NOMO-1 (cell line): ENCODE results near the gene ZCCHC18.
"Not testable (repeated sequence)": the region's sequence is repeated elsewhere in the genome, so short reads cannot be mapped to it uniquely, and the experiment has no call there.

Experiments used
- DNase-seq, 2 experiments: peaks; one replicate each; lab custom pipeline; 2025; ENCODE audit not compliant: unreplicated experiment in 2 of 2; lab: John Stamatoyannopoulos, UW

The ZCCHC18 gene

DNA sequence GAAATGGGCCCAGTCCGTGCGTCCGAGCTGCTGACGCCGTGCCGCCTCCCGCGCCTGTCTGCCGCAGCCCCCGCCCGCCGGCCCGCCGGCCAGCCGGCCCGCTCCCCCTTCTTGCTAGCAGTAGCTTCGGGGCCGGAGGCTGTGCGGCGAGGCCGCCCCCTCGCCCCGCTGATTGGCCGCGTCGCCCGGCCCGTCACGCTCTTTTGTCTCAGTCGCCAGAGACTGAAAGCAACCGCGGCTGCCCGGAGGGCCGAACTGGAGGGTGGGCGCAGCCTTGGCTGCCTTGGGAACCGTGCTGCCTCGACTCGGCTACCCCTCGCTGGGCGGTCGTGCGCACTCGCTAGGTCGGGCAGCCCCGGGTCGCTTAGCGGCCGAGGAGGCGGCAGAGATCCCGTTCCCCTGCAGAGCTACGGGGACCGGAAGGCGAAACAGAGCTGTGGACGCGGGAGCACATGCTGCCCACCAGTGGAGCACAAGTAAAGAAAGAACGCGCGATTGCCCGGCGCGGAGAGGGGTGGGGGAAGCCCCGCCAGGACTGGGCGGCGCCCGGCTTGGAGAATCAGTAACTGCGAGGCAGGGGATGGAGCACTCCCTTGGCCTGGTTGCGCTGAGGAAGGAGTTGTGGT lies at the start of gene ZCCHC18:
ZCCHC18 (plus strand) TSS at position 198 of the 626 bp plus-strand sequence. CDS start 1,589 bp downstream, outside the sequence.
- no peak for DNase-seq

DNA sequence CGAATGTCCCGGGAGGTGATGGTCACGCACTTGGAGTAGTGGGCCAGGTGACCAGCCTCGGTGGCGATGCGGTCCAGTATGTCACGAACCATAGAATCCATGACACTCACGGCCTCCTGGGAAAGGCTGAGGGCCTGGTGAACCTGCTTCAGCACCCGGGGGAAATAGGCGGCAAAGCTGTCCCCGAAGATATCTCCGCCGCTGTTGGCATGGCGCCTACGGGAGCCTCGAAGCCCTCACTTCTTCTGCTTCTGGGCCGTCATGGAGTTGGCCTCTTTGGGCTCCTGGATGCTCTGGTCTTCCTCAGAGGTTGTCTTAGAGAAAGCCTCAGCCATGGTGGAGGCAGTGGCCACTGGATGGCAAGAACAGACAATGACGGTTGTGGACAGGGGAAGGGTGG lies 49.7 kb upstream of the ZCCHC18 start:
- DNase-seq = not testable (repeated sequence)

DNA sequence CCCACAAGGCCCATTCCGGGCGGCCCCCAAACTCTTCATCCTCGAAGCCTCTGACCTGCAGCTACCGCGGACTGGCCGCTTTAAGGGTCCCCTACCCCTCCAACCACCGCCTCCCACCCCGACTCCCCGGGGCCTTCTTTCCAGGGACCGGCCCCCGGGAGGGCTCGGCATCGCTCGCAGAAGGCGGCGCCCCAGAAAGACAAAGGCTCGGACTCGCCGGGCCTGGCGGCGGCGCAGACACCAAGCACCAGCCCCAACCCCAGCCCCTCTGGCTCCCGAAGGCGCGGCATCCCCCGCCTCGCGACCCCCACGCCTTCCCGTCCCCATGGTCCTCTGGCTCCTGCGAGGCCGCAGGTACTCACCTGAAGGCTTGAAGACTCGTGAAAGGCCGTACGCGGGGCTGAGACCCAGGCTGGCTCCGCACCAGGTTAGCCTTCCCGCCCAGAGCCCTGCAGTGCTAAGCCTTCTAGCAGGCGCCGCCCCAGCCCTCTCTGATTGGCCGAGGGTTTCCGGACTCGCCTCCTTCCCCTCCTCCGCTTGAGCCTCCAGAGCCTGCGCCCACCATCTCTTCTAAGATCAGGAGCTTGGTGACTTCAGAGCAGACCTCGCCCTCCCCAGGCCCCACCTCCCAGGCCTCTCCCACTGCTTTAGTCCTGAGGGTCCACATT lies 36.4 kb upstream of the ZCCHC18 start, which contains the start of gene TMSB15C:
TMSB15C (minus strand) TSS at position 459 of the 668 bp plus-strand sequence.
- DNase-seq = not testable (repeated sequence)

DNA sequence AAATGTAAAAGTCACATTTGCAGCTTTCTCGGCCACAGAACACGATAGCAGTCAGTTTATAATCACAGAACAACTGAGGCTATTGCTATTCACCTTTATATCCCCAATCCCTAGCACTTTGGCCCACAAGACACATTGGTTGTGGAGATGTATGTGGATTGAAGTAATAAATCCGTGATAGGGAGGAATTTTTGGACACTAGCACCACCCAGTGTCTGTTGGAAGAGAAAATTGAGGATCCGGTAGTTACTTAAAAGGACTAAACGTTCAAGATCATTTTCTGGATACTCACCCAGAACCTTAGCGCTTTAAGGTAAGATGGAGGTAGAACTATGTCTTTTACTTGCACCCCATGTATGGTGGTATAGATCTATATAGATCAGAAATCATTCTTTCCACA lies 34.5 kb upstream of the ZCCHC18 start:
- not testable (repeated sequence) for DNase-seq

DNA sequence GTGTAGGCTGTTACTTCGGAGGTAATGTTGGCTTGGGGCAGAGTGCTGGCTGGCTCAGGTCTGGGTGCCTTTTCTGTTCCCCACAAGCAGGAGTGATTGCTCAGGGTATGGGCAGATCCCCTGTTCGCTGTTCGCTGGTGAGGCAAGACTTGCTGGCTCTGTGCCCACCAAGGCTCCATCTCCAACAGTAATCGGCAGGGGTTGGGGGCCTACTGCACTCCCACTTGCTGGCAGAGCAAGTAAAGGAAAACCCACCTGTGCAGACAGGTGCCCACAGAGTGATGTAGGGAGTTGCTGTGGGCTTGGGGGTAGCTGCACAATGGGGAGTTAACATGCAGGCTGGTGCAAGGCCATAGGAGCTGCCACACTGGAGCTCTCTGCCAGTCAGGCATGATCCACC lies 28.3 kb upstream of the ZCCHC18 start:
- no peak for DNase-seq

DNA sequence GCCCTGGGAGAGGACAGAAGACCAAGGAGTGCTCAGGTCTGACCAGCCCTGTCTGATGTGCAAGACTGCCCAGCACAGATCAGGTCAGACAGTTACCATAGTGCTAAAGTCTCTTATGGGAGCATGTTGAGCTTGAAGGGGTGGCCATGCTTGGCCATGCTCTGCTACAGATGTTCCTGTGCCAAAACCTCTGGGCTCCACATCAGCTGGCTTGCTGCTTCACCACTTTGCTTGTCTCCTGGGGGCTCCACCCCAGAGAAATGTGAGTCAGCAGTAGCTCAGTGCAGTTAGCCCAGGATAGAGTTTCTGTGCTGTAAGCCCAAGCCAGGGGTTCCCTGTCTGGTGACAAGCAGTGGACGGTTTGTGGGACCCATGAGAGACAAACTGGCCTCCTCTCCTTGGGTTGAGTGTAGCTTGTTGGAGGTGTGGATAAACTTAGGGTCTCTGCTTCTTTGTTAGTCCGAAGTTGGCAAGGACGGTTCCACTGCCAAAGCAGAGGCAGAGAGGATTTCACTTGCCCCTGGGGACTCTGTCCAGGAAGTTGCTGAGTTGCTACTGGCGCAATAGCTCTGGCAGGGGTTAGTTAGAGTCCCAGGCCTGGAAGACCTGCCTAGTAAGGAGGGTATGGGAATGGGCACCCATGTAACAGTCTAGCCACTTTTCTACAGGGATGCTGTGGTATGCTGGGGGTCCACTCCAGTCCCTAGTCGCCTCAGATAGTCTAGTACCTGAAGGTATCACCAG lies 27.6 kb upstream of the ZCCHC18 start:
- no peak for DNase-seq

DNA sequence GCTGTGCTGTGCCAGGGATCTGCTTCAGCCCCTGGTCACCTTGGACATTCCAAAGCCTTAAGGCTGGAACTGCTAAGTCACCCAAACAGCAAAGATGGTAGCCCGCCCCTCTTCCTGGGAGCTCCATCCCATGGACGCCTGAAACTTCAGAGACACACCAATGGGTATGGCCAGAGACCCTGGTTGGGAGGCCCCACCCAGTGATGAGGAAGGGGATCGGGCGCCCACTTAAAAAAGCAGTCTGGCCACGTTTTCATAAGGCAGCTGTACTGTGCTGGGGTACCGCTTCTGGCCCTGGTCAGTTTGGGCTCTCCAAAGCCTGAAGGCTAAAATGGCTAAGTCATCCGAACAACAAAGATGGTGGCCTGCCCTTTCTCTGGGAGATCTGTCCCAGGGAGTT lies 26.8 kb upstream of the ZCCHC18 start:
- no peak for DNase-seq

DNA sequence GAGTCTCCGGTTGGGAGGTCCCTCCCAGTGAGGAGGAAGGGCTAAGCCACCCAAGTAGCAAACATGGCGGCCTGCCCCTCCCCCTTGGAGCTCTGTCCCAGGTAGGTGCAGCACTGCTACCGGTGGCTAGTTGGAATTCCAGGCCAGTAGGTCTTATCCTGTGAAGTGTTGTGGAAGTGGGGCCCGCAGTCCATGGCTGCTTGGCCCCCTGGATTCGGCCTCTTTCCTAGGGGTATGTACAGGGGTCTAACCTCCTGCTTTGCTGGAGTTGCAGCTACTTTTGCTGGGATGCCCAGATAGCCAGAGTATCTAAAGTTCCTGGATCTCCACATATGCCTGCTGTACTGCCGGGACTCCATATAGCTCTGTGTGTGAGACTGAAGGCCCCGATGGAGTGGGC lies 26.4 kb upstream of the ZCCHC18 start:
- no peak for DNase-seq

DNA sequence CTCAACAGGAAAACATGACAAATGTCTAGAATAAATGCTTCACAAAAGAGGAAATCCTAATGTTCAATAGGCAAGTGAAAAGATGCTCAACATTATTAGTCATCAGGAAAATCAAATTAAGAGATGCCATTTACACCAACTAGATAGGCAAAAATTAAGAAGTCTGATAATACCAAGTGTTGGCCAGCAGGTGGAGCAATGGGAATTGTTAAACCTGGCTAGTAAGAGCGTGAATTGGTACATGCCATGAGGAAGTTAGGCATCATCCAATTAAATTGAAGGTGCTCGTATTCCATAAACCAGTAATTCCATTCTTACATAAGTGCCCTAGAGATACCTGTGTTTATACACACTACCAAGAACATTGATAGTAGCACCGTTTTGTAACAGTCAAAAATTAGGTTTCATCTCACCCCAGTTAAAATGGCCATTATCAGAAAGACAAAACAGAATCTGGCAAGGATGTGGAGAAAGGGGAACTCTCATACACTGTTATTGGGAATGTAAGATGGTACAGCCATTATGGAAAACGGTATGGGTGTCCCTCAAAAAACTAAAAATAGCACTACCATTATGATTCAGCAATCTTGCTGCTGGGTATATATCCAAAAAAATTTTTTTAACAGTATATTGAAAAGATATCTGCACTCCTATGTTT lies 14.0 kb upstream of the ZCCHC18 start:
- peak; percentile 10 to 43 for DNase-seq

DNA sequence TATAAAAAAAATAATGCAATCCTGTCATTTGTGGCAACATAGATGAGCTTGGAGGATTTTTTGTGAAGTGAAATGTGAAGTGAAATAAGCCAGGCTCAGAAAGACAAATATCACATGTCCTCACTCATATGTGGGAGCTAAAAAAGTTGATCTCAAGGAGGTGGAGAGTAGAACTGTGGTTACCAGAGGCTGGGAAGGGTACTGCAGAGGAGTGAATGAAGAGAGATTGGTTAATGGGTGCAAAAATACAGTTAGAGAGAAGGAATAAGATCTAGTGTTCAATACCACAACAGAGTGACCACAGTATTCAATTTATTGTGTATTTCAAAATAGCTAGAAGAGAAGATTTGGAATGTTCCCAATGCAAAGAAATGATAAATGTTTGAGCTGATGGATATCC lies 13.4 kb upstream of the ZCCHC18 start:
- DNase-seq = no peak

DNA sequence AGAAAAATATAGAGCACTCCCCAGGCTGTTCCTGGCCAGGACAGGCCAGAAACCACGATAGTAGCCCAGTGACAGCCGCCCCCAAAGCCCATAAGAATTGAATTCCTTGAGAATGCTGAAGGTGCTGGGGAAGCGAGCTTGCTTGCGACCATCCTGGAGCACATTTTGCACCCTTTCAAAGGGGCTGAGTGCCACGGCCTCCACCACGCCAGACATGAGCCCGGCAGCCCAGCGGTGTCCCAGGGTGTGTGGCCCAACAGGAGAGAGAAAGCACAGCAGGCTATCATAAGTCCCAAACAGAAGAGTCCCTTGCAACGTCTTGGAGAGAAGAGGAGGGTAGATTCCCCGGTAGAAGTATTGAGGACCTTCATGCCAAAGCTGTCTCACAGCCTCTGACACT lies 7.6 kb upstream of the ZCCHC18 start:
- DNase-seq = no peak

DNA sequence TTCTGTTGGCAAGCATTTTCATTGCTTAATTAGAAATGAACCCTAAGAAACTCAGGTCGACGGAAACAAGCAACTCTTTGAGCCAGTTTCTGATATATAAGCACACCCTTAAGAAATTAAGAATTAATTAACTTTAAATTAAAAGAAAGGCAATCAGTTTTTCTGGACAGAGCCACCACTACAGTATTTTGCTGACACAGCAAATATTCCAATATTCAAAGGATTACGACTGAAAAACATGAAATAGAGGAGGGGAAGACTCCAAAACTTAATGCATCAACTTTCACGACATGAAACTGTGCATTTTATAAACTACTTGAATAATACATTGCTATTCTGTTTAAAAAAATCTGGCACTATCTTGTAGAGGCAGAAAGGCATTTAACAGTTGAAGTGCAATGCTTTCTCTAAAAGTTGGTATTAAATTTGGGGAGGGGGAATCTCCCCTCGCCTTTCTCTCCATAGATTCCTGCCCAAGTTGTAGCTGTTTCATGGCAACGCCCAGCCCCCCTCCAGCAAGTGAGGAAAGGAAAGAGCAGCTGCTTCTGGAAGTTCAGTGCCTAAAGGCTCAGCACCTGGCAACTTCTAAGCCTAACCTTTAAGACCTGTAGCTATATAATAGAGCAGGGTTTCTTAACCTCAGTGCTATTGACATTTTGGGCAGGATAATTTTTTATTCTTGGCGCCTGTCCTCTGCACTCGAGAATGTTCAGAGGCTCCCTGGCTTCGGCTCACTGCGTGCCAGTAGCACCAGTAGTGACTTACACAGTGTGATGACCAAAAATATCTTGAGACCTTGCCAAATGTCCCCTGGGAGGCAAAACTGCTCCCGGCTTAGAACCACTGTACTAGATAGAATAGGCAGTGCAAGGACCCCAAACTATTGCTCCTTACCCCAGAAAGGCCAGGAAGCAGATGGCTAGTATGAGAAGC lies 6.7 kb upstream of the ZCCHC18 start:
- no peak for DNase-seq

DNA sequence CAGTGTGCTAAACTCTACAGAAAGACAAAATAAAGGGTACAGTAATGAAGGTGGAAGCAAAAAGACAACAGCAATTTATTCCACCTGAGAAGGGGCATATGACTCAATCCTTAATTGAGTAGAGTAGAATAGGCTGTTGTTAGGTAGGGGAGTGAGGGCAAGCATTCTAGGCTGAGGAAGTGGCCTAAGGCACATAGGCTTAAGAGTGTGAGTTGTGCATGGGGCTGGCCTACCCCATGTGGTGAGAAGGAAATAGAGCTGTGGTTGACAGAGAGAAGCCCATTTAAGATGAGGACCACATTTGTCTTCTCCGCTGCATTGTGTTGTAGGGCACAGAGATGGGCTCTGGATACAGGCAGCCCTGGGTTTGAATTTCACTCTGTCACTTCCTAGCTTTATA lies 3.4 kb upstream of the ZCCHC18 start:
- no peak for DNase-seq

DNA sequence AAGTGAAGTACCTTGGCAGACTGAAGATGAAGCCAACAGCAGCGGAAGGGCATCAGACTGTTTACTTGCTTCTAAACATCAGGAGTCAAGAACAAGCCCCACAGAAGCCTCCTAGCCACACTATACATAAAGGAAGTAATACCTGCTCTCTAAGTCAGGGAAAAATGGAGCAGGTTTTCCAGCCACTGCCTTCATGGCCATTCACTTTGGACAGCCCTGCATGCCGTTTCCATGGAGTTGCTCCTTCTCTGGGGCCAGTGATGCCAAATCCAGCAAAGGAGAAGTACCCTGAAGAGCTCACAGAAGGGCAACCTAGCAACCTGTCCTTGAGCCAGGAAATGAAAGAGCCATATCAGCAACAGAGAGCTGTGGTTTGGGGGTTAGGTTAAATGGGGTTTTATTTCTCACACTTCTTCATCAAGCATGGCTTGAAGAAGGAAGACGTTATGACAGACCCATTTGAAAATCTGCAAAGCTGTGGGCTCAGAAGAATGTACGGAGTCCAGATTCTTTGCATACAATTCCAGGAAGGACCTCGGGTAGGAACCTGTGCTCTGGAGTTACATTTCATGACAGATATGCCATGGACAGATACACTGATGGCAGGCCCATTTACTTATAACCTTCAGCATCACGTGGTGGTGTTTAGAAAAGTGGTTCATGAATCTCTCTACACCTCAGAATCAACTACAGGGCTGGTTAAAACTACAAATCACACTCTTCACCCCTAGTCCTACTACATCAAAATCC lies 1.7 kb upstream of the ZCCHC18 start:
- DNase-seq = not testable (repeated sequence)

DNA sequence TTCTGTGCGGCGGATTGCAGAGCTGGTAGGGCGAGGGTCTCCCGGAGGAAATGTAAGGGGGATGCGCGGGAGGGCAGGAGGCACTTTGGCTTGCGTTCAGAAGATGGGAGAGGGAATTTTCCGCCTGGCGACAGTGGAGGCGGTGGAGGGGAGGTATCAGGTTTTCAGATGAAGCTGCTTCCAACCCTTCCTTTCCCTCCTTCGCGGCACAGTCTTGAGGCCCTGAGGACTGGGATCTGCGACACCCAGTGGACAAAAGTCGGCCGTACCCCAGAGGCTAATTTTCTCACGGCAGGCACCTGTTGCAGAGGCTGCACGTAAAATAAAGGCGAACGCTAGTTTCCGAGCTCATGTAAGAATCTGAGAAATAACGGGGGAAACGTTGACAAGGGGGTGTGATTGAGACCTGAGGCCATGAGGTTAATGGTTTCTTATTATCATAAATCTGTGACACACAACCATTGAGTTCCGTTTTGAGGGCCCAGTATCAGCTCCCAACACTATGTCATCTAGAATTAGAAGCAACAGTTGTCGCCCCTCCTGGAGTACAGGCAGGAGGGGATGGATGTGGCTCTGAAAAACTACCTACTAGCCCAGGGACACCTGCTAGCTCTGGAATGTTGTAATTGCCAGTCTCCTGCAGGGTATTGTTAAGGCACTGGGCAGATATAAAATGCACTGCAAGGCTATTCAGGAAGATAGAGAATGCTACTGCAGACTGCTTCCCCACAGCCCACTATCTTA lies 1.1 kb downstream of the ZCCHC18 start:
- peak in 1 of 2 experiments; percentile 58 for DNase-seq

DNA sequence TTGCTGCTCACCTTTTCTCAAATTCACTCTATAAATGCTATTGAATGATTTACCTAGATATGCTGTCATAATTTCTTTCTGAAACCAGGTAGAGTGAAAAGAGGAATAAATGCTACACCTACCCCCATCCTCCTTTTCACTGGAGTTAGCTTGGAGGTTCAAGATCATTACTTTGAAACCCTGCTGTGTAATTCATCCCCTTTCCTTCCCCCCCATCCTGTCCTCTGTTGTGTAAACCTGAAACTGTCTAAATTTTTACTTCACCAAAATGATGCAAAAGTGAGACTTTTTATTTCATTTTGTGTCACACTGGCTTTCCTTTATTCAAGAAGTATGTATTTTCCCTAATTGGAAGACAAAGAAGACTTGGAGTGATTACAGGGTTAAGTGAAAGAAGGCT lies 5.4 kb downstream of the ZCCHC18 start:
- no peak for DNase-seq

DNA sequence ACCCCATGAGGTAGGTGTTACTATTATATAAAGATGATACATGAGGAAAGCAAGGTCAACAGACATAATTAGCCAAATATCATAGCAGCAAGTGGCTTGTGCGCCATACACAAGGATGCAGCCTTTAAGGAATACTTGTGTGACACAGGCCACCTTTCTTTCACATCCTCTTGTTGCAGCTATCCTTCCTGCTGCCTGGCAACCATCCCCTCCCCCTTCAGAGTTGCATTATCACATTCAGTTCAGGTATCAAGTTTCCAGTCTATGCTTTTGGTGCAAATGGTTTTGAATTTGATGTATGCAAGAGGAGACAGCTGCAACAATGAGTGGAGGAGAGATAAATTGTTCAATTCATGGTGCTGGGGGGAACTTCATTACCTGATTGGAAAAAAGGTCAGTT lies 6.4 kb downstream of the ZCCHC18 start:
- DNase-seq = no peak

DNA sequence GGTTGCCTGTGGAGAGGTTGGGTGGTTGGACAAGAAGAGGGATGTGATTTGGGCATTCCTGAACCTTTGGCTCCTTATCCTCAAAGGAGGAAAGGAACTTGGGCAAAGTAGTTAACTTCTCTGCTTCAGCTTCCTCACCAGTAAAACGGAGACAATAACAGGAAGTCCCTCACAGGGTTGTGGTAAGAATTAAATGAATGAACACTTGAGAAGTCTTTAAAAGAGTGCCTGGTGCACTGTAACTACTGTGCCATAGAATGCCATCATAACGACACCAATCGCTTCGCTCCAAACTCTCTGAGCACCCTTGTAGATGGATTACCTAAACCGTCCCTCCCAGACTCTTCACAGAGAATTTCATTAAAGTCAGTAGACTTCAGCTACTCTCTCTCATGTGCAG lies 10.5 kb downstream of the ZCCHC18 start:
- DNase-seq = peak in 1 of 2 experiments; percentile 15

DNA sequence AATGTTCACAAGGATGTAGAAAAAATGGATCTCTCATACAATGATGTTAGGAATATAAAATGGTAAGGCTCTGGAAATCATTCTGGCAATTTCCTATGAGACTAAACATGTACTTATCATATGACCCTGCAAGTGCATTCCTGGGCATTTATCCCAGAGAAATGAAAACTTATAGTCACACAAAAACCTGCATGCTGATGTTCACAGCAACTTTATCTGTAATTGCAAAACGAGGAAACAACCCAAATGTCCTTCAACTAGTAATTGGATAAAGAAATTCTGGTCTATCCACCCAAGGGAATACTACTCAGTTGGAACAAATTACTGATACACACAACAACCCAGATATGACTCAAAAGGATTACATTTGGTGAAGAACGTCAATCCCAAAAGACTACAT lies 14.5 kb downstream of the ZCCHC18 start:
- DNase-seq = no peak
